Nephron (organoid): Measurements from ENCODE around the gene ESD.

Experiments
- H3K27ac Mint-ChIP-seq, 3 experiments: 2 replicates each; pipeline ENCODE4 v1.8.0; 2020; ENCODE audit warnings: mixed read lengths in 3 of 3, mild to moderate bottlenecking in 2 of 3, moderate library complexity in 1 of 3
- H3K27me3 Mint-ChIP-seq: 2 replicates; pipeline ENCODE4 v1.8.0; 2021; ENCODE audit warnings: low read depth, mild to moderate bottlenecking, moderate library complexity, mixed read lengths
- H3K36me3 Mint-ChIP-seq: 2 replicates; pipeline ENCODE4 v1.8.0; 2020; ENCODE audit warnings: low read depth, mixed read lengths
- H3K4me1 Mint-ChIP-seq: 2 replicates; pipeline ENCODE4 v1.8.0; 2020; ENCODE audit warnings: mixed read lengths
- H3K4me3 Mint-ChIP-seq, 3 experiments: 2 replicates each; pipeline ENCODE4 v1.8.0; 2020; ENCODE audit warnings: mild to moderate bottlenecking in 3 of 3, mixed read lengths in 3 of 3, moderate library complexity in 2 of 3
- H3K9me3 Mint-ChIP-seq: 2 replicates; pipeline ENCODE4 v1.8.0; 2020; ENCODE audit warnings: mixed read lengths
- TF ChIP-seq, protein P1 (sequence below), 3 experiments: fragments of 200-600 bp; sonication (generic); IDR thresholded peaks; one replicate each; pipeline ENCODE4 v1.5.0; 2021; ENCODE audit warnings: antibody characterized with exemption in 3 of 3; ENCODE audit not compliant: unreplicated experiment in 3 of 3

The ESD gene

DNA sequence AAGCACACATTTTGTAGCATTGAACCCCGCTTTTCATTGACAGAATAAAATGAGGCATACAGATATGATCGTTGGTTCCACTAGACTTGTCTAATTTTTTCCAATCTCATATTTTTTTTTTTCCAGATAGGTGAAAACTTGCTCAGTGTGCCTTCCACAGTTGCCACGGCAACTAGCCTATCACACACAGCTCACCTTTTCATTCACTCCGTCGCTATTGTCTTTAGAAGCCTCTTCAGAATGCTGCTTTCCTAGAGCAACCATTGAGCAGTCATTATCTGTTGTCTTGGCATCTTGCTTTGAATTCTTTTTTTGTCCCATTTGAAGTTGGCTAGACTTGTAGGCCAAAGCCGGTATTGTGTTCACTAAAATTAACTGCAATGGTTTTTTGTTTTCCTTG, 37.7 kb upstream of the ESD start:
- H3K4me1 Mint-ChIP-seq, result no peaks in the 10 kb centered on the region
- no peaks in the 10 kb centered on the region for H3K27me3 Mint-ChIP-seq
- no peak overlapping the region for H3K27ac Mint-ChIP-seq
- TF ChIP-seq, protein P1, sequence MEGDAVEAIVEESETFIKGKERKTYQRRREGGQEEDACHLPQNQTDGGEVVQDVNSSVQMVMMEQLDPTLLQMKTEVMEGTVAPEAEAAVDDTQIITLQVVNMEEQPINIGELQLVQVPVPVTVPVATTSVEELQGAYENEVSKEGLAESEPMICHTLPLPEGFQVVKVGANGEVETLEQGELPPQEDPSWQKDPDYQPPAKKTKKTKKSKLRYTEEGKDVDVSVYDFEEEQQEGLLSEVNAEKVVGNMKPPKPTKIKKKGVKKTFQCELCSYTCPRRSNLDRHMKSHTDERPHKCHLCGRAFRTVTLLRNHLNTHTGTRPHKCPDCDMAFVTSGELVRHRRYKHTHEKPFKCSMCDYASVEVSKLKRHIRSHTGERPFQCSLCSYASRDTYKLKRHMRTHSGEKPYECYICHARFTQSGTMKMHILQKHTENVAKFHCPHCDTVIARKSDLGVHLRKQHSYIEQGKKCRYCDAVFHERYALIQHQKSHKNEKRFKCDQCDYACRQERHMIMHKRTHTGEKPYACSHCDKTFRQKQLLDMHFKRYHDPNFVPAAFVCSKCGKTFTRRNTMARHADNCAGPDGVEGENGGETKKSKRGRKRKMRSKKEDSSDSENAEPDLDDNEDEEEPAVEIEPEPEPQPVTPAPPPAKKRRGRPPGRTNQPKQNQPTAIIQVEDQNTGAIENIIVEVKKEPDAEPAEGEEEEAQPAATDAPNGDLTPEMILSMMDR (IDR thresholded peaks at IDR 0.05; ENCODE audit: unreplicated experiment in 3 of 3), result no peak
- H3K4me3 Mint-ChIP-seq, result no peak overlapping the region
- no peaks in the 10 kb centered on the region for H3K36me3 Mint-ChIP-seq
- H3K9me3 Mint-ChIP-seq, result no peaks in the 10 kb centered on the region

GRCh38 chr13:46831588-46832194, 34.7 kb upstream of the ESD start:
- Mint-ChIP-seq H3K9me3 (no peaks in the 10 kb centered on the region), H3K4me3 (no peak overlapping the region), H3K36me3 (no peaks in the 10 kb centered on the region), H3K27ac (peak overlapping the region in 1 of 3 experiments; percentile 53), H3K4me1 (no peaks in the 10 kb centered on the region), H3K27me3 (no peaks in the 10 kb centered on the region)
- TF ChIP-seq, protein P1 (IDR thresholded peaks at IDR 0.05; ENCODE audit: unreplicated experiment in 3 of 3), result peak; percentile 91 to 97 (median 92)

DNA sequence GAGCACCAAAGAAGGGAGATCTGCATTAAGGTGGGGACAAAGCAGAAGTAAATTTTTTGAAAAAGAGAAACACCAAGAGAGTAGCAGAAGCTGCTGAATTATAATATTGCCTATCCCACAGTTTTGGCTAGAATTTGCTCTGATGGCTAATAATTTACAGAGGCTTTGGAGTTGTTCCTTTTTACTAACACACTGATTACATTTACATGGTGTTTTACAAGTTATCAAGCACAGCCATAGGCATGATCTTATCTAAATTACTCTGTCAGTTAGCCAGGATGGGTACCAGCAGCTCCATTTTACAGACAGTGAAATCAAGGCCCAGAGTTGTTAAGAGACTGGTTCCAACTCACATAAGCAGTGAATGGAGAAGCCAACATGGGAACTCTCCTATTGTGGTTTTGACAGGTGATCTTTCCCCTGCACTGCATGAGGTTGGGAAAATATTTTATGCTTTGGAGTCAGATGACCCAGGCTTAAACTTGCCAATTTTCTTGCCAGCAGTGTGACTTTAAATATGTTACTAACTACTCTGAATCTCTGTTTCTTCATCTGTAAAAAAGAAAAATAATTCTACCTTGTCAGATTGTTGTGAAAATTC, 33.5 kb upstream of the ESD start:
- no peaks in the 10 kb centered on the region for H3K9me3 Mint-ChIP-seq
- H3K4me1 Mint-ChIP-seq, result no peaks in the 10 kb centered on the region
- H3K27me3 Mint-ChIP-seq, result no peaks in the 10 kb centered on the region
- H3K36me3 Mint-ChIP-seq, result no peaks in the 10 kb centered on the region
- H3K4me3 Mint-ChIP-seq, result no peak overlapping the region
- no peak overlapping the region for H3K27ac Mint-ChIP-seq
- TF ChIP-seq, protein P1 (IDR thresholded peaks at IDR 0.05; ENCODE audit: unreplicated experiment in 3 of 3), result no peak

DNA sequence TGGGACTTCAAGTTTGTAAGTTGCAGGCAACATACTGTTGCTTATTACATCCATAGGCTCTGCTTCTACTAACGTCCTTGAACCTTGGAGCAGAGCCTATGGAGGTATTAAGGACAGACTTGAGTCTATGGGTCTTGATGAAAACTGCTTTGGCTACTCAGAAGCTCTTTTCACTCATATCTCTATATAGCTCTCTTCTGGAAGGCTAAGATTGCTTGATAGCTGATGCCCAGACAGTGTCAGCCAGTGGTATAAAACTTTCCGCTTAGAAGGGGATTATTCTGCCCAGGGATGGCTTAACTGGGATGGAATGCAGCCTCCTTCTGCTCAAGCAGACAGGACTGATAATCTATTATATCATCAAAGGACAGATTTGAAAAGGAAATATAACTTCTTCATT, 25.6 kb upstream of the ESD start:
- H3K27ac Mint-ChIP-seq, result no peak overlapping the region
- H3K4me1 Mint-ChIP-seq, result no peaks in the 10 kb centered on the region
- no peak overlapping the region for H3K4me3 Mint-ChIP-seq
- TF ChIP-seq, protein P1 (IDR thresholded peaks at IDR 0.05; ENCODE audit: unreplicated experiment in 3 of 3), result no peak
- H3K36me3 Mint-ChIP-seq, result no peaks in the 10 kb centered on the region
- H3K27me3 Mint-ChIP-seq, result no peaks in the 10 kb centered on the region
- H3K9me3 Mint-ChIP-seq, result no peaks in the 10 kb centered on the region

- H3K27me3 Mint-ChIP-seq, result no peaks in the 10 kb centered on the region
Observed at GRCh38 chr13:46817838-46818476, 21.0 kb upstream of the ESD start.

More at GRCh38 chr13:46817838-46818476, 21.0 kb upstream of the ESD start:
- H3K9me3 Mint-ChIP-seq, result peaks cover 4% of the 10 kb centered on the region
- H3K36me3 Mint-ChIP-seq, result peaks cover 3% of the 10 kb centered on the region
- H3K27ac Mint-ChIP-seq, result no peak overlapping the region
- TF ChIP-seq, protein P1 (IDR thresholded peaks at IDR 0.05; ENCODE audit: unreplicated experiment in 3 of 3), result no peak
- H3K4me3 Mint-ChIP-seq, result no peak overlapping the region
- H3K4me1 Mint-ChIP-seq, result no peaks in the 10 kb centered on the region
